Stimulated activated naive CD8-positive, alpha-beta T cell treated with anti-CD3 and anti-CD28 coated beads, Interleukin-15, amount 100 ng/mL, for 72 hours (primary cell): Measurements from ENCODE around the gene SELENBP1.

Experiments
- ATAC-seq: fragments of 150-1000 bp; cut with Tn5 transposase; 2 replicates; pipeline ENCODE4 v1.10.0; 2021; ENCODE audit warnings: mild to moderate bottlenecking, moderate library complexity
- DNase-seq, 2 donors: peaks; one replicate each; pipeline ENCODE4 v3.0.0; 2021 to 2022
- H3K27ac Mint-ChIP-seq, 2 donors: one replicate each; pipeline ENCODE4 v1.8.0; 2022; ENCODE audit warnings: mild to moderate bottlenecking in 2 of 2, mixed read lengths in 2 of 2, moderate library complexity in 2 of 2
- H3K27me3 Mint-ChIP-seq: one replicate; pipeline ENCODE4 v1.8.0; 2022; ENCODE audit warnings: mixed read lengths
- H3K4me1 Mint-ChIP-seq: one replicate; pipeline ENCODE4 v1.8.0; 2022; ENCODE audit warnings: mild to moderate bottlenecking, mixed read lengths
- H3K4me3 Mint-ChIP-seq, 2 donors: one replicate each; pipeline ENCODE4 v1.8.0; 2022; ENCODE audit warnings: mild to moderate bottlenecking in 2 of 2, mixed read lengths in 2 of 2, moderate library complexity in 1 of 2
- H3K9me3 Mint-ChIP-seq, 2 donors: one replicate each; pipeline ENCODE4 v1.8.0; 2022; ENCODE audit warnings: mixed read lengths in 2 of 2

SELENBP1 gene

DNA sequence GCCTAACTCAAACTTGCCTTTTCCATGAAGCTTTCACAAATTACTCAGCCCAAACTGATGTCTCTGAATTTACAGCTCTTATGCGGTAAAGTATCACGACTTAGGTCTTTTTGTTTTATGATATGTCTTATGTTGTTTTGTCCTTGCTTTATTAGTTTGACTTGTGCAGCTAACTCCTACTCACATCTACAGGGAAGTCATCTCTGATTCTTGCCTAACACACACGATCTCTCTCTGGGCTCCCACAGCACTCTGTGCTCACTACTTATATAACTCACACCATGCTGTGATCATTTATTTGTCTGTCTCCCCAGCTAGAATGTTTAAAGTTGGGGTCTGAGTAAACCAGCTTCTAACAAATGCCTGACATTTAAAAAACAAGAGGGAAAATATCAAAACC lies 35.9 kb downstream of the SELENBP1 start:
- H3K27ac Mint-ChIP-seq, result no peak overlapping the region
- H3K9me3 Mint-ChIP-seq, result no peaks in the 10 kb centered on the region
- DNase-seq (no peak), ATAC-seq (no peak)
- peaks cover 6% of the 10 kb centered on the region for H3K4me1 Mint-ChIP-seq
- no peaks in the 10 kb centered on the region for H3K27me3 Mint-ChIP-seq
- no peak overlapping the region for H3K4me3 Mint-ChIP-seq

- Mint-ChIP-seq H3K27me3 (no peaks in the 10 kb centered on the region), H3K27ac (no peak overlapping the region), H3K9me3 (no peaks in the 10 kb centered on the region), H3K4me1 (no peaks in the 10 kb centered on the region), H3K4me3 (no peak overlapping the region)
- DNase-seq (no peak), ATAC-seq (no peak)
These were observed 37.7 kb downstream of the SELENBP1 start for GRCh38 chr1:151334822-151335221.

GRCh38 chr1:151327903-151328674 lies 44.4 kb downstream of the SELENBP1 start:
- ATAC-seq, result peak; percentile 21
- peak overlapping the region; percentile 91 to 96 for H3K4me3 Mint-ChIP-seq
- H3K27me3 Mint-ChIP-seq, result no peaks in the 10 kb centered on the region
- peak overlapping the region; percentile 66 to 100 for H3K27ac Mint-ChIP-seq
- peaks cover 34% of the 10 kb centered on the region for H3K4me1 Mint-ChIP-seq
- DNase-seq, result no peak
- no peaks in the 10 kb centered on the region for H3K9me3 Mint-ChIP-seq

DNA sequence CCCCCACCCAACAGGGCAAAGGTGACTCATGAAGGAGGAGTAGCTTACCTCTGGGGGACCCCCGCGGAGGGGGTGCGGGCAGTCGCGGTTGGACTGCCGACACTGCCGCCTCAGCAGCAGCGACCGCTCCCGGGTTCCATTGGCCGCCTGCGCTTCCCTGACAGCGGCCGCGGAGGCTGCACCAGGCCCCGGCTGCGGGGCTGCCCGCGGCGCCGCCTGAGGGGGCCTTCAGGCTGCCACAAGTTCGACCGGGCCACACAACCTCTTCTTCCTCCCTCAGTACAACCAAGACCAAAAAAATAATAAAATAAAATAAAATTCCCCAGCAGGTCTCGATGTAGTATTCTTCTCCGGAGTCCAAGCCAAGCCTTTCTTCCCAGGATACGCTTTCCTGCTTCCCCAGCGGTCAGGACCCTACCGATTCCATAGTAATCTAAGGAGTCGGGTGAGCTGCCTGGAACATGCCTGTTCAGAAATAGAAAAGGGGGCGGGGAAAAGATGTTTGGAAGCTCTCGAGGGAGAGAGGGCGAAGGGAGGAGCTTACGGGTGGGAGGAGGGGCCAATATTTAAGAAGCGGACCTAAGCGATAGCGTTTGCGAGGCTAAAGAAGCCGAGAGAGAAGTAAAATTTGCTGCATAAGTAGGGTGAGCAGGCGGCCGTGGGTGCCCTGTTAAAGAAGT lies 45.1 kb downstream of the SELENBP1 start, which contains the start of gene PI4KB:
TSS of gene PI4KB (minus strand) at position 194 of the 680 bp plus-strand sequence. CDS start 10,935 bp downstream, outside the sequence.
- Mint-ChIP-seq H3K27me3 (no peaks in the 10 kb centered on the region), H3K4me1 (peaks cover 39% of the 10 kb centered on the region), H3K4me3 (peak within 1 kb of the TSS; percentile 91 to 96), H3K27ac (peak within 1 kb of the TSS; percentile 100), H3K9me3 (no peaks in the 10 kb centered on the region)
- DNase-seq, result peak; percentile 90 to 91
- ATAC-seq, result peak; percentile 94

DNA sequence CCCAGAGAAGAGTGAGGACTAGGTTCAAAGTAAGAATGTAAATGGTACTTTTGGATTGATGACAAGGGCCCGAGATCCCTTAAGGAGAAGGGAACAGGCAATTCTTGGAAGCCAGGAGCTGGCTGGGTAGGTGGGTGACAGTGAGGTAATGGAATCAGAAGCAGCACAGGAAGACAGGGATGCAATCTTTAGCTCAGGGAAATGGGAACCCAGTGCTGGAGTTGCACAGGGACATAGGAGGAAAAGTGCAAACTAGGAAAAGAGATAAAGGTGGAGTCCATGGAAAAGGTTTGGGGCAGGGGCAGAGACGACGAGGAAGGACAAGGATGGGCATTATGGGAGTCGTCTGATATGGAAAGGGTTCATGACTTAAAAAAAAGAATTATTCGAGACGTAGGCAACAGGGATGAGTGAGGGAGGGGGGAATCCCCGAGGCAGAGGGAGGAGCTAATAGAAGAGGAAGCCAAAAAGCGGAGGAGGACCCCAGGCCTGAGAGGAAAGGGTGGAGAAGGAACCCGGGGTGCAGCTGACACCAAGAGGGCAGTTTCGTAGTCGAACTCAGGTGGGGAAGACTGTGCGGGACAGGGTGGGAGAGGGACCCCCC lies 45.8 kb downstream of the SELENBP1 start:
- ATAC-seq (peak; percentile 77), DNase-seq (peak in 1 of 2 donors; percentile 68)
- Mint-ChIP-seq H3K27me3 (no peaks in the 10 kb centered on the region), H3K4me3 (peak overlapping the region; percentile 91 to 96), H3K27ac (peak overlapping the region; percentile 100), H3K9me3 (no peaks in the 10 kb centered on the region), H3K4me1 (peaks cover 45% of the 10 kb centered on the region)

- Mint-ChIP-seq H3K27me3 (no peaks in the 10 kb centered on the region), H3K4me1 (peaks cover 48% of the 10 kb centered on the region), H3K9me3 (no peaks in the 10 kb centered on the region), H3K4me3 (peak overlapping the region; percentile 91 to 96), H3K27ac (peak overlapping the region; percentile 100)
- DNase-seq, result no peak
- no peak for ATAC-seq
These were observed 46.7 kb downstream of the SELENBP1 start for GRCh38 chr1:151325646-151326429.

GRCh38 chr1:151325231-151325630 lies 47.3 kb downstream of the SELENBP1 start:
- no peaks in the 10 kb centered on the region for H3K9me3 Mint-ChIP-seq
- no peak overlapping the region for H3K27ac Mint-ChIP-seq

GRCh38 chr1:151324390-151324930 lies 48.0 kb downstream of the SELENBP1 start:
- Mint-ChIP-seq H3K9me3 (no peaks in the 10 kb centered on the region), H3K27me3 (no peaks in the 10 kb centered on the region), H3K27ac (no peak overlapping the region), H3K4me1 (peaks cover 48% of the 10 kb centered on the region), H3K4me3 (no peak overlapping the region)
- DNase-seq, result no peak
- no peak for ATAC-seq

More at GRCh38 chr1:151325231-151325630, 47.3 kb downstream of the SELENBP1 start:
- Mint-ChIP-seq H3K4me1 (peaks cover 48% of the 10 kb centered on the region), H3K27me3 (no peaks in the 10 kb centered on the region), H3K4me3 (peak overlapping the region in 1 of 2 donors; percentile 91)
- DNase-seq (no peak), ATAC-seq (no peak)

GRCh38 chr1:151318975-151319374 lies 53.5 kb downstream of the SELENBP1 start:
- DNase-seq (no peak), ATAC-seq (no peak)
- Mint-ChIP-seq H3K4me3 (no peak overlapping the region), H3K9me3 (no peaks in the 10 kb centered on the region), H3K4me1 (peaks cover 26% of the 10 kb centered on the region), H3K27ac (no peak overlapping the region), H3K27me3 (no peaks in the 10 kb centered on the region)

- Mint-ChIP-seq H3K27ac (peak overlapping the region in 1 of 2 donors; percentile 77), H3K4me3 (no peak overlapping the region), H3K9me3 (no peaks in the 10 kb centered on the region), H3K4me1 (peaks cover 44% of the 10 kb centered on the region), H3K27me3 (no peaks in the 10 kb centered on the region)
- no peak for ATAC-seq
- DNase-seq, result no peak
These were observed 56.8 kb downstream of the SELENBP1 start for GRCh38 chr1:151315565-151316235.
